CD4-positive, alpha-beta T cell treated with Interferon gamma for 1 hour (primary cell): ENCODE results near the gene PIGZ.

Experiments
- DNase-seq: peaks from one replicate; pipeline ENCODE4 v3.0.0-alpha.2; 2020

PIGZ gene

DNA sequence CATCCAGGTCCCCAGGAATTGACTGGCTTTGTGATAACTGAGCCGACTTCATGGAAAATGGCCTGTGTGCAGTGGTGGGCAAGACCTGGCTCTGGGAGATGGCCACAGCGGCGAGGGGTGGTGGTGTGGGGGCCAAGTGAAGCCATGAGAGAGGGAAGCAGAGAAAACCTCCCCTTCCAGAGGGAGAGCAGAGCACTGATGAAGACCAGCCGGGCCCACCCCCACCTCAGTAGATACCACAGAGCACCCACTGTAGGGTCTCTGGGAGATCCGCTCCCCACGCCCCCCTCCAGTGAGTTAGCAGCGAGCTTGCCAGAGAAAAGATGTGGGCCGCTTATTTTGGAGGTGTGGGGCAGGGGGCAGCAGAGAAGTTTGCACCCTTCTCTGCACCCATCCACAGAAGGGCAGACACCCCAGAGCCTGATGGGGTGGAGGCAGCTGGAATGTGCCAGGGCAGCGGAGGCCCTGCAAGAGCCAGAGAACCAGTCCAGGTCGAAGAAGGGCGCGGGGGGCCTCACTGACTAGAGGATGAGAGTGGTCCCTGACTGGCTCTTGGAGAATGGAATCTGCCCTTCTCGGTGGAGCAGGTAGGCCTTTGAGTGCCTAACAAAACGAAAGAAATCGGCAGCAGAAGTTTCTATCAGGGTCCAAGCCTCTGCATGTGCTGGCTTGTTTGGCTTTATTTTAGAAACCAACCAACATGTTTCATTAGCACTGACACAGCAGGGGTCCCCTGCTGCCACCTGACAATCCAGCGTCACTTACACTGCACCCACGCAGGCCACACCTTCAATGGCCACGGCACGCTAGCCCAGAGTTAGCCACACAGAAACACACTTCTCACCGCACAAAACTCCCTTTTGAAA lies 32.7 kb upstream of the PIGZ start:
- DNase-seq, result no peak

DNA sequence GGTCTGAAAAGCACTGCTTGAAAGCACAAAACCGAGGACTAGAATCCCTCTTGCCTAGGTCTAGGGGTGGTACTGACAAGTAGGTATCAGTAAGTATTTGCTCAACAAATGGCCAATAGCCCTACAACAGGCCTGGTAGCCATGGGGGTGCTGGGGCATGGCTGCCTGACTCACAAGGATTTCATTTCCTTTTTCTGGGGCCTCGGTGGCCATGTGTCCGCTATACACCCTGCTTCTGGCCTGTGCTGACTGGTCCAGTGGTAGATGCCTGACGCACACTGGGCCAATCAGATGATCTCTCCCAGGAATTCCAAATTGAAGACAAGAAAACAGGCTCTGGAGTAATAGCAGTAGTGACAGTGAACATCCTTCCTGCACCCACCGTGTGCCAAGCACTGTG lies 31.6 kb upstream of the PIGZ start:
- no peak for DNase-seq

DNA sequence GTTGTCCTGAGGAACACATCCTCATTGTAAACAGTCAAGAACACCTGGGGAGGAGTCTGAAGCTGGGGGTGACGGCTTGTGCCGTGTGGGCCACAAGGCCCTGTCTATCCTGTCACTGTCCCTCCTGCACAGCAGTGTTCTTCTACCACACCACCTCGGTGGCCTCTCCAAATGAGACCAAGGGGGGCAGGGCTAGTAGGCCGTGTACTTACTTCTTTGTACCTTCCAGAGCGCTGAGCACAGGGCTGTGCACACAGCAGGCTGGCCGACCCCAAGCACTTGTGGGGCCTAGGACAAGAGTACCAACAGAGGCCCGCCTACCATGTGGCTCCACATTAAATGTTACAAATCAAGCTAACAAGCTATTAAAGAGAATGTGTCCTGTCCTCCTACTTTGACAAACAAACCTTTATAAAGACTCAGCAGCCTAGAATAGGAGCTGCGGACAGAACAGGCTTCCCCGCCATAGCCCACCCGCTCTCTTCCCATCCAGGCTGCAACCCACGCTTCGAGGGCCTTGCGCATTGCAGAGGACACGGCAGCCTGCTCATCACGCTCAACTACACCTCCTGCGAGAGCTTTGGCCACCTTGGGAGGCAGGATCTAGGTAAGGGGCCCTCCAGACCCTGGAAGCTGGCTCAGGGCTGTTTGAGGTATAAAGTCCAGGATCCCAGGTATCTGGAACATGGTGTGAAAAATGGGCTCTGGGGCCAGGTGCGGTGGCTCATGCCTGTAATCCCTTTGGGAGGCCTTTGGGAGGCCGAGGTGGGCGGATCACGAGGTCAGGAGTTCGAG lies 30.5 kb upstream of the PIGZ start:
- DNase-seq, result no peak

DNA sequence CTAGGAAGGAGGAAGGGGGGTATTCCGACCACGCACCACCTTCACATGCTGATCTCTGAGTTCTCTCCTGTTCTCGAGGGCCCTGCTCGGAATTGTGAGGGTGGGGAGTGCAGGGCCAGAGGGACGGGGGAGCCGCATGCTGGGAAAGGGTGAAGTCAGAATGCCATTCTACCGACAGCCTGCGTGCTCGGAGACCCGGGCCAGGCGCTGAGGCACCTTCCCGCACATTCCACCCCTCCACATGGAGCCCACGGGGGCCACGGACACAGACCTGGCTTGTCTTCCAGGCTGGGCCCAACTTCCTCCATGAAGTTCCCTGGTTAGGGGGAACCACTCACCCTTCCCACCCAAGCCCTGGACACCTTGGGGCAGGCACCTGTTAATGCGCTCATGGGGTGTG lies 28.7 kb upstream of the PIGZ start:
- DNase-seq, result no peak

DNA sequence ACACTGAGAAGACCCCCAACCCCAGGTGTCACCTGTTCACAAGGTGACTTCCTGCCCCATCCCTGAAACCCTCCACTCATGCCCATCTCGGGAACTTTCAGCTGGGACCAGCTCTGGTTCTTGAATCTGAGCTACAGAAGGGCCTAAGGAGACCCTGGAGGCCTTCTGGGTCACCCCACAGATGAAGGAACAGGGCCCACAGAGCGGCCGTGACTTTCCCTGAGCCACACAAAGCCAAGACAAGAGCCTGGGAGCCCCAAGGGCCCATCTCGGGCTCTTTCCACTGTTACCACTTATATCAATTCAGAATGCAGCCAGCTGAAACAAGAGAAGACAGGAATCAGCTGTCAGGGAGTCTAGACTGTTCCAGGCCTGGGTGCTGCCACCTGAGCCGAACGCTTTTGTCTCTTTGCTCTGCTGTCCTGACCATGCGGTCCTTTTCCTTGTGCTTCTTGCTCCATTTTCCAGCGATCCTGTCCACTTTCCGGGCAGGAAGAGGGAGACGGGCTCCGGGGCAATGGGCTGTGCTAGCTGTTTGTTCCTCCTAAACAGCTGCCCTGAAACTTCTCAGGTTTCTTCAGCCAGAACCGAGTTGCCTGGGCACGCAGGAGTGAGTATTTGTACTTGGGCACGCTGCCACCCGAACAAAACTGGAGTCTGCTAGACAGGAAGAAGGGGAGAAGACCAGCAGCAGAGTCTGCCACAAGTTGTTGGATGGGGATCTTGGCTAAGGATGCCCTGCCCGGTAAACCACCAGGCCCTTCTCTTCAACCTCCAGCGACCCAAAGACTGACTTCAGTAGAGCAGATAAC lies 28.0 kb upstream of the PIGZ start:
- no peak for DNase-seq

DNA sequence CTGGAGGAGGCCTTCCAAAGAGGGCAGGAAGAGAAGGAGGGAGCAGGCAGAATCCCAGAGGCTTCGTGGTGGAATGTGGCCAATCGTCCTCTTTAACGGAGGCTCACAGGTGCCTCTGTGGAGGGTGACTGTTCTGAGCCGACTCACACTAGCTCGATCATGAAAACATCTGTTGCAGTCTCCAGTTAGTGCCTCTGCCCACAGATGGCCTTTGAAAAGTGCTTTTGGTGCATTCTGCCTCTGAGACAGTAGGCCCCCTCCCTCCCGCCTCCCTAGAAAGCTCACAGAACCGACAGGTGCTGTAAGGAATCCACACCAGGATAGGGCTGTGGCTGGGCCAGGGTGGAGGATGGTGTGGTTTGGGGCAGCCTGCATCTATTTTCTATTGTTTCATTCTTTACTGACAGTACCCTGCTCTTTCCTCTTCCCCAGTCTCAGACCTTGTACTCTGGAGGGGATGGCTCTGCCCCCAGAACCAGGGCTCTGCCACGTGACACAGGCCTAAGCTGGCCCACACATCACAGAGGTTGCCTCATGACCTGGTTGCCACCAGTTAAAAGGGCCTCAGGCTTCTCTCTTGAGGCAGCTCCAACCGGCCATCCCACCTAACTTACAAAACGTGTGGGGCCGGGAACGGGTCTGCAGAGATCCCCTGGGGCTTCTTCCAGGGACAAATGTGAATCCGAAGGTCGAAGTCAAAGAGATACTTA lies 27.2 kb upstream of the PIGZ start:
- no peak for DNase-seq

DNA sequence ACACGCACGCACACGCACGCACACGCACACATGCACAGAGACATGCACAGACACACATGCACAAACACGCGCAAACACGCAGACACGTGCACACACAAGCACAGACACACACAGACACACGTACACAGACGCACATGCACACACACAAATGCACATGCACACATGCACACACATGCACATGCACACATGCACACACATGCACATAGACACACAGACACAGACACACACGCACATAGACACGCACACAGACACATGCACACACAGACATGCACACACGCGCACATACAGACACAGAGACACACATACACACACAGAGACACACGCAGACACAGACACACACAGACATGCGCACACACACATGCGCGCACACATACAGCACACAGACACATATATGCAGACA lies 26.4 kb upstream of the PIGZ start:
- DNase-seq, result no peak

DNA sequence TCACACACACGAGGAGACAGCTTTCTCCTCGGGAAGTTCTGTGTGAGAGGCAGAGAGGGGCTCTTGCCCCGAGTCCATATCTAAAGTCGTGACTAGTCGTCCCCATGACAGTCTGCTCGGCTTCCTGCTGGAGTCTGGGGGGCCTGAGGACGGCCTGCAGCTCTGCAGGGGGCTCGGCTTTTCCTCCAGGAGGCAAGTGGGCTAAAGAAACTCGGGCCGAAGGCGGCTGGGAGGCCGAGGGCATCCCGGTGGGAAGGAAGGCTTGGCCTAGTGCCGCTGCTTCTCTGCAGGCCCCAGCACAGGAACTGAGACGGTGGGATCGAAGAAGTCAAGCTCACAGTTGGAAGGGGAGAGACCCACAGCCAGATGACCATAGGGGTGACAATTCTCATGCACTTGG lies 25.4 kb upstream of the PIGZ start:
- DNase-seq, result no peak

DNA sequence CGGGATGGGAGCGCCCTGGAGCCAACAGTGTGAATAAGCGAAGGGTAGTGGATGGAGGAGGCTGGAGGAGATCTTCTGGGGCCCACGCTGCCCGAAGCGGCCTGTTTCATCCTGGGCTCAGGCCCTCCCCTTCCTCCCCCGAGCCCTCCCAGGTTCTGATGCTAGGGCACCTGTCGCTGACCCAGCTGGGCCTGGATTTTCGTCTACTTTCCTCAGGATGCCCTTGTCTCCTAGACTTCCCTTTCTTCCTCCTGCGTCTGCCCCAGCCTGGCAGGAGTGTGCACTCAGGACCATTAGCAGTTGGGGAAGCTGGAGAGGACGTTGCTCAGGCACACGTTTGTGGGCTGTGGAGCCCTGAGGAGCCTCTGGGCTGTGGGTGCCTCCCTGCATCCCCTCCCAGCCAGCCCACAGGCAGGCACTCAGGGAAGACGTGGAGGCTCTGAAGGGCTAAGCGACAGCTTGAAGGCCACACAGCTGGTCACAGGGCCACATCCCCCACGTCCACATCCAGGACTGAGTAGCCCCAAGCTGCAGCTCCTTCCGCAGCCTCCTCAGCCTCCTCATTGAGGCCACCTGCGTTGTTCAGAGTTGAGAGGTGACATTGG lies 23.9 kb upstream of the PIGZ start:
- DNase-seq, result no peak

DNA sequence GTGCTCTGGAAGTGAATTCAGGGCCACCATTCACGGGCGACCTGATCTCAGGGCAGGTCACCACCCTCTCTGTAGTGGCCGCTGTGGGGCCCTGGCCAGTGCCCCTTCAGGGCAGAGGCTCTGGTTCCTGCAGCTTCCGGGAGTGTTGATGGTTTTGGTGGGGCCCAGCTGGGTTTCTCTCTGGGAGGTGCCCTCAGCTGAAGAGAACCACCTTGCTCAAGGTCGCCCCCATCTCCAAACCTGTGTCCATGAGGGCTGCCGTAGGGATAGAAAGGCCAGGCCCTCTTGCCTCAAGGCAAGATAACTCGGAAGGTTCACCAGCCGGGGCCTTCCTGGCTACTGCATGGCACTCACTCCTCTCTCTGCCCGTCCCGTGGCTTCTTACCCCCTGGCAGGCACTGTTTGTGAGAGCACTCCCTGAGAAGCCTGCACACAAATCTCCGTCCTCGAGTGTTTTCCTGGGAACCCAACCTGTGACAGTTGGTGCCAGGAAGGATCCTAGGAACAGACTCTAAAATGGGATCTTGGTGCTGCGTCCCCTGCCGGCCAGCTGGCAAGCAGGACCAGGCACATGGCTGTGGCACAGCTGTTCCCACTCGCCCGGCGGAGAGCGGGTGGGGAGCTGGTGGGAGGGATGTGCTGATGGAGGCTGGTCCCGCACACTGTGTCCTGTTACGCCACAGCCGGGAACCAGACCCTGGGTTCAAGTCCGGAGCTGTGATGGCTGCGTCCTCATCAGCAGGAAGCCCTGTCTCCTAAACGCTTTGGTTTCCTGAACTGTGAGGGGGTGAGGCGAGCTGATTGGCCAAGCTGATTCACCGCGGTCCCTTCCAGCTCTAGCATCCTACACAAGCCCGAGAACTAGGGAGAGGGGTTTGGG lies 23.2 kb upstream of the PIGZ start:
- no peak for DNase-seq

DNA sequence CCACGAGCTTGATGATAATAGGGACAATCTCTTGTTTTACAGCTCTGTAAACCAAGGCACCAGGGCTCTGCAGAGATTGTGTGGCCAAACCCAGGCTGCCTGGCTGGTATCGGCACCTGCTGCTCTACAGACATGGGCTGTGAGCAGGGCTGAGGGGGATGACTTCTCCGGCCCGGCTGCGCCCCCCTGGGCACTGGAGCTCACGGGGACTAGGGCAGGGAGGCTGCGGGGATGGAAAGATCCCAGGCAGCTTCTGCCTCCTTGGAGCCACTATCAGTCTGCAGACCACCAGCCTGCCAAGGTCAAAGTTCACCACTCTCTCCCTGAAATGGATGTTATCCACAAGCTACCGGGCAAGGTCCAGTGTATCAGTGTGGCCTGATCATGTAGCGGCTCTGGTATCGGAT lies 22.0 kb upstream of the PIGZ start:
- no peak for DNase-seq

DNA sequence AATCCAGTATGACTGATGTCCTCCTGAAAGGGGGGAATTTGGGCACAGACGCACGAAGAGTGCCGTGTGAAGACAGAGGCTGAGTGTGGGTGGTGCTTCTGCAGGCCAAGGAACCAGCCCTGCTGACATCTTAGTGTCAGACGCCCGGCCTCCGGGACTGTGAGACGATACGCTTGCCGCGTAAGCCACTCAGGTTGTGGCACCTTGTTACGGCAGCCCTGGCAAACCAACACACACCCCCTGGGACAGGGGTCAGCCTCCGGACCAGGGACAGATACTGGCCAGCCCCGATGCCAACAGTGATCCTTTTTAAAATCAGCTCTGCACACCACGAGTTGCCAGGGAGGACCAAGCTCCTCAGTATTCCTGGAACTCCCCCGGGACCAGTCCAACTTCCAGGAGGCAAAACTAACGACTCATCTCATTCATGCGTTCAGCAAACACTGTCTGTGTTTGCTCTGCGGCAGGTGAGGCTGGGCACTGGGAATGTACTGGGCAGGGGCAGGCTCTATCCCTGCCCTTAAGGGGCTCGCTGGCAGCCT lies 21.2 kb upstream of the PIGZ start:
- DNase-seq, result no peak

DNA sequence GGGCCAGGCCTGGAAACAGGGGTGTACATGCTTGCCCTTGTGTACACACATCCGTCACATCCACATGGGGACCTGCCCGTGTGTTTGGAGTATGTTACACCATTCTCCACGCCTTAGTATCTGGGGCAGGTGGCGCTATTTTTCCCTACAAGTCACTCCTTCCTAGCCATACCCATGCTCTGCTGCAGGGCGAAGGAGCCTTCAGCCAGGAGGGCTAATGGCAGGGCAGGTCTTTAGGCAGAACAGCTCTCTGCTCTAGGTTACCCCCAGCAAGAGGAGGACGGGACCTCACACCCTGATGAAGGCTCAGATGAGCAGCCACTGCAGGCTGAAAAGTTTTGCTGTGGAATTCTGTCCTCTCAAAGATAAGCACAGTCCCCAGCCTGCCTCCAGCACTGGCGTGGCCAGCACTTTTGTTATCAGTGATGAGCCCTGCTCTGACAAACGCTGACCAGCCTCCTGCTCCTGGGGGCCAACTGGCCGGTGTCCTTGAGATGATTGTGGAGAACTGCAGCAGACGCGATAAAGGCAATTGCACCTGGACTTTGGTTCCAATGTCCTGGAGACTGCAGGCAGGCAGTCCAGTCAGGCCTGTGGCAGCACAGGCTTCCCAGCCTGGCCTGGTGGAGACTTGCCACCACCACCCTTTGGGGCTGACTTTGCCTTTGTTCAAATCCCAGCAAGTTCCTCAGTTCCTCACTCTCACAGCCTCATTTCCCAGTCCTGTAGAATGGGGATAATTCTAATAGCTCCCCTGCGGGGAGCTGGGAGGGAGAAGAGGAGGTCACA lies 19.8 kb upstream of the PIGZ start:
- no peak for DNase-seq

DNA sequence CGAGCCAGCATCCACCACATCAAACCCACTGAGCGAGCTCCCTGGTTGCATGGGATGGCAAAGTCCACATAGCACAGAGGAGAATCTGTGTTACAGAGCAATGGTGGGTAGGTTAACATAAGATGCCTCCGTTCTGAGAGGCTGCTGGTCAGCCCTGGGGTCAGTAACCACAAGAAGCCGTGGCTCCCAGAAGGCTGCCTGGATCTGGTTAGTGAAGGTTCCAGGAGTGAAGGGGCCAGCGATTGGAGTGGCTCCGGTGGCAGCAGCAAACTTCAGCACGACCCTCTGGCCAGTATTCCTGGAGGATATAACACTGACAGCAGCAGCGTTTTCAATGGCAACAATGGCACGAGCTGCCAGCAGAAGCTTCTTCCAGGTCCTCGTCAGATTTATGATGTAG lies 18.4 kb upstream of the PIGZ start:
- DNase-seq, result no peak

DNA sequence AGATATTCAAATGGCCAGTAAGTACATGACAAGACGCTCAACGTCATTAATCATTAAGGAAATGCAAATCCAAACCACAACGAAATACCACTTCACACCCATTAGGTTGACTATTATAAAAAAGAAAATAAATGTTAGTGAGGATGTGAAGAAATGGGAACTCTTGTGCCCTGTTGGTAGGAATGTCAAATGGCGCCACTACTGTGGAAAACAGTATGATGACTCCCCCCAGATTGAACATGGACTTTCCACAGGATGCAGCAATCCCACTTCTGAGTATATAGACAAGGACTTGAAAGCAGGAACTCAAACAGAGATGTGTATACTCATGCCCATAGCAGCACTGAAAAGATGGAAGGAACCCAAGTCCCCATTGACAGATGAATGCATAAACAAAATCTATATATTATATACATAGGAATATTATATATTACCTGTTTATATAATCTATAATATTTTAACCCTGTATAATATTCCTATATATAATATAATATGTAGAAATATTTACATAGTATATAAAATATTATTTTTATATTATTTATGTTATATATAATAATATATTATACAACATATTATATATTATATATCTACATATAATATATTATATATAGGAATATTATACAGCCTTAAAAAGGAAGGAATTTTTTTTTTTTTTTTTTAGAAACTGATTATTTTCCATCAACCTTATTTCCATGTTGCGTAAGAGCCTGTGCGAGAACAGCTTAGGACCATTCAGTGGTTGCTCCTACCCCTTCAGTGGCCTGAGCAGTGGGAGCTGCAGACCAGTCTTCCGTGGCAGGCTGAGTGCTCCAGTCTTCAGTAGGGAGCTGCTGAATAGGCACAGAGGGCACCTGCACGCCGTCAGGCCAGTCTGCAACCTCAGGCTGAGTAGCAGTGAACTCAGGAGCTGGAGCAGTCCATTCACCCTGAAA lies 17.6 kb upstream of the PIGZ start:
- no peak for DNase-seq

DNA sequence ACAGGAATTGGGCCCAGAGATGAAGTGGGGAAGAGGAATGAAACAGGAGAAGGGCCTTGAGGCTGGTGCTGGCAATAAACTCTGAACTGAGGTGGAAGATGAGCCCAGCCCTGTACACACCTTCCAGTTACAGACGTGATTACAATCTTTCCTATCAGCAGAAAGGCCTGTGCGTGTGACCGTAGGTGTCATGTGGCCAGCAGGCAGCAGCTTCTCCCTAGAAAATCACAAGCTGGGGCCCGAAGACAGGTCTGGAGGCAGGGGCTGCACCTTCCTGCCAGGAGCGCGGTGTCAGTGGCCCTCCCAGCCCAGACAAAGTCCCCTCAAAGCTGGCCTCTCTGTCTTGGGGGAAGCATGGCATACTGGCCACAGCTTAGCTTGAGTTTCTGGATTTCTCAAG lies 16.7 kb upstream of the PIGZ start:
- DNase-seq, result no peak

DNA sequence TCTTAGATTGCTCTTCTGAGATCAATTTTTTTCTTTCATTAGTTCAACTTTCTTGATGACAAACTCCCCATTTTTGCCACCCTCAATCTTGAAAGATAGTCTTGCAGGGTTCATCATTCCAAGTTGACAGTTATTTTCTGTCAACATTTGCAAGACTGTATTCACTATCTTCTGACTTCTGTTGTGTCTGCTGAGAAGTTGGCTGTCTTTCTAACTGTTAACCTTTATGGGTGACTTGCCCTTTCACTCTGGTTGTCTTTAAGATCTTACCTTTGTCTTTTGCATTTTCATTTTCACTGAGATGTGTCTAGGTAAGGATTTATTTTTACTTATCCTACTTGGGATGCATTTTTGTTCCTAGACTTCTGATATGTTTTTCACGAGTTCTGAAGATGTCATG lies 14.6 kb upstream of the PIGZ start:
- no peak for DNase-seq

DNA sequence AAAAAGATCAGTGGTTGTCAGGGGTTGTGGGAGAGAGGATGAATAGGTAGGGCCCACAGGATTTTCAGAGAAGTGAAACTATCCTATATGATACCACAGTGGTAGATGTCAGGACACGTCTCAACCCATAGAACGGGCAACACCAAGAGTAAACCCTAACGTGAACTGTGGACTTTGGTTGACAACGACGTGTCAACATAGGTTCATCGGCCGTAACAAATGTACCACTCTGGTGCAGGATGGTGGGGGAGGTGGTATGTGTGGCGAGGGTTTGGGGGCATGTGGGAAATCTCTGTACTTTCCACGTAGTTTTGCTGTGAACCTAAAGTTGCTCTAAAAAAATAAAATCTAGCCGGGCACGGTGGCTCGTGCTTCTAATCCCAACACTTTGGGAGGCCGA lies 13.0 kb upstream of the PIGZ start:
- DNase-seq, result no peak

DNA sequence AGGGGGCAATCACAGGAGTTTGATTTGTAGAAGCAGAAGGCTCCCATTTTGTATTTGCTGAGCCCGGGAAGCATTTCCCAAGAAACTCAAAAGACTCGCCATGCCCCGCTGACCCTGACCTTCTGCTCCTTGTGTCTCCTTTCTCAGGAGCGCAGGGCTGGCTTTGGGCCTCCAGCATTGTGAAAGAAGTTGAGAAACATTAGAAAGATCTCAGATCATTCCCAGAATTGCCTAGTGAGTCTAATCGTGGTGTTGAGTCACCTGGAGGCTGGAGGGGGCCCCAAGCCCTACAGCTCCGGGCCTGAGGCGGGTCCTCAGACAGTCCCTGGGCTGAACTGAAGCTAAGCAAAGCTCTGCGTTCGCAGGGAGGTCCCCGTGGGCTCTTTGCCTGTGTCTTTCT lies 10.9 kb upstream of the PIGZ start:
- no peak for DNase-seq
